DND-41 (cell line): ENCODE results near the gene GRIK4.

Source experiments
- CTCF ChIP-seq: IDR thresholded peaks from 2 replicates; pipeline ENCODE4 v1.5.1; 2012; ENCODE audit warnings: borderline replicate concordance, low read length, moderate library complexity, mild to moderate bottlenecking; ENCODE audit not compliant: poor library complexity, severe bottlenecking; ENCODE audit errors: extremely low read depth
- EZH2 ChIP-seq: IDR thresholded peaks from 3 replicates; pipeline ENCODE4 v1.6.1; 2012; ENCODE audit warnings: borderline replicate concordance, low read depth, mild to moderate bottlenecking, moderate library complexity, low read length, inconsistent platforms; ENCODE audit not compliant: severe bottlenecking

- TF ChIP-seq CTCF (no peak), EZH2 (no peak)
Measured at GRCh38 chr11:120795185-120795584, 283.6 kb downstream of the GRIK4 start.
